SW480 (cell line): Measurements from ENCODE around the gene TBC1D2.
"Not testable (repeated sequence)": the region's sequence is repeated elsewhere in the genome, so short reads cannot be mapped to it uniquely, and the experiment has no call there.

Source experiments
- DNase-seq: peaks from one replicate; pipeline ENCODE4 v3.0.0-alpha.2; 2016; ENCODE audit warnings: low spot score

Gene TBC1D2

GRCh38 chr9:98272083-98272482 lies 16.6 kb upstream of the TBC1D2 start:
- DNase-seq = no peak

GRCh38 chr9:98271479-98271878 lies 16.0 kb upstream of the TBC1D2 start:
- DNase-seq = no peak

DNA sequence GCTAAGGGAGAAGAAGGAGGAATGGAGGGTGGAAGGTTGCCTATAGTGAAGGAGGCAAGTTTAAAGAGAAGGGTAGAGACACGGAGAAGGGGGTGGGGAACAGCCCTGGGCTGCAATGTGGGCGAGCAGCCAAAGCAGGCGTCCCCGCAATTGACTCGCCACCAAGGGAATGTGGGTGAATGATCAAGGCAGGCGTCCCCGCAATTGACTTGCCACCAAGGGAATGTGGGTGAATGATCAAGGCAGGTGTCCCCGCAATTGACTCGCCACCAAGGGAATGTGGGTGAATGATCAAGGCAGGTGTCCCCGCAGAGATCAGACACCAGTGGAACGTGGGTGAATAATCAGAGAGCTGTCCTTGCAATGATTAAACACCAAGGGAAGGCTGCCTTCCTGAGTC lies 14.8 kb upstream of the TBC1D2 start:
- not testable (repeated sequence) for DNase-seq

DNA sequence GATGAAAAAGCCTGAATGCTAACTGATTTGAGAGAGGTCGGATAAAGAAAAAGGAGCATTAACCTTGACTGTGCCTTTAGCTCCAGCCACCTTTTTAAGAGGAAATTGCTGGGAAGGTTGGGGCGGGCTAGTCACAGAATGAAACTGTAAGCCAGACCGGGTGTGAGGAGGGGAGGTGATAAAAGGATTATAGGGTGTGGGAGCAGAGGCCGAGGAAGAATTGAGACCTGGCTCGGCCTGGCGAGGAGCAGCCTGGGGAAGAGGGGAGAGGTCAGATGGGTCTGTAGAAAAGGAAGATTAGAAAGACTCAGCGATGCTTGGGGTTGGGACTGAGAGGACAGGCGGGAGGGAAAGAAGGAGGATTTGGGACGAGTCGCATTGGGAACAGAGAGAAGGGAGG lies 14.2 kb upstream of the TBC1D2 start:
- DNase-seq = not testable (repeated sequence)

GRCh38 chr9:98267556-98267955 lies 12.1 kb upstream of the TBC1D2 start:
- not testable (repeated sequence) for DNase-seq

DNA sequence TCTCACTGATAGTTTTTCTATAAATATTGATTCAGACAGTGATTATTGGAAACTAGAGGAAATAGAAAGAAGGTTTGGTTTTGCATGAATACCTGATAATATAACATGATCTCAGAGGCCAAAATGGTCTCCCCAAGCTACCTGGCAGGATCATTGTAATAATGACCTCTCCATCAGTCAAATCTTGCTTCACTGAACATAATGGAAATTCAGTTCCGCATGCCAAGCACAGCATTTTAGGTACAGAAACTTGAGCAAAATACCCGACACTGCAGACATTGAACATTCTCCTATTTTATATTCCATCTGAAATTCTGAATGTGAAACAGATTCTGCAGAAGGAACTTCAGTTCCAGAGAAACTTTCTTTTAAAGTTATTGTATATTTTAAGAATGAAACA lies 9.1 kb upstream of the TBC1D2 start:
- no peak for DNase-seq

DNA sequence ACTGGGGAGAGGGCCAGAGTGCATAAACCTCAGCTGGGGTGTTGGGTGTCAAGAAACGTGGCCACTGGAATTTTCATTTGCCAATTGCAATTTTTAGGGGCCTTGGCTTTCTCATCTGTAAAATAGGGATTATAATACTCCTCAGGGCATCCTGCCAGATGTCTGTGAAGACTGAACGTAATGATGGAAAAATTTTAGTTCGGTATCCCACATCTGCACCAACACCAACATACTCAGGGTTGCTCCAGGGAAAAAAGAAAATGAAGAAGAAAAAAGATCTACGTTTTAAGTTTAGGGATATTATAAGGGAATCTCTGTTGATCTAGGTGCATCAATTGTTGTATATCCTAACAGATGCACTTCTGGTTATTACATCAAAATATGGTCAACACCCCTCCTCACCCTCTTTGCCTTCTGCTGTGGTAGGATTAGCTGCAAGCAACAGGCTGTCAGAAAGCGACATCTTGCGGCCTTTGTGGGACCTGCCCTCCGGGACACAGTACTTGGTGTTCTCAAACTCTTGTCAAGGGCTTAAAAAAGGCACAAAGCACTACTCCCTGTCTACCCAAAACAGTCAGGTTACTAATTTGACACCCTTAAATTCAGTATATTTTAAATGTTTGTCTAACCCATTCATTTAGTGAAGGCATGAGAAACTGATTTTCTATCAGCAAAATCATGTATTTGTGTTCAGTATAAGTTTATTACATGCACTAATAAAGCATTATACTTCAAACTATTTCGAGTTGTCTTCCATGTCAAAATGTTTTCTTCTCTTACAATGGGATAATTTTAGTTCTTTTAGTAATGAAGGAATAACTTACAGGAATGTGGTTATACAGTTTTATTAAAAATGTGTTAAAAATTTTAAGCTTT lies 8.3 kb upstream of the TBC1D2 start:
- DNase-seq = peak; percentile 78

- DNase-seq = no peak
These were observed 7.6 kb upstream of the TBC1D2 start for GRCh38 chr9:98263080-98263479.

DNA sequence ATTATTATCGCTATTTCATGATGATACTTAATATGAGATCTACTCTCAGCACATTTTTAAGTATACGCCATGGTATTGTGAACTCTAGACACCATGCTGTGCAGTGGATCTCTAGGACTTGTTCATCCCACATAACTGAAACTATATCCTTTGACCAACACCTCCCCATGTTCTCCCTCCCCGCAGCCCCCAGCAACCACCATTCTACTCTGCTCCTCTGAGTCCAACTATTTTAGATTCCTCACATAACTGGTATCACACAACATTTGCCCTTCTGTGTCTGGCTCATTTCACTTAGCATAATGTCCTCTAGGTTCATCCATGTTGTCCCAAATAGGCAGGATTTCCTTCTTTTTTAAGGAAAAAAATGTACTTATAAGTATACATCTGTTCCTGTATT lies 6.6 kb upstream of the TBC1D2 start:
- DNase-seq = no peak

GRCh38 chr9:98260635-98261034 lies 5.2 kb upstream of the TBC1D2 start:
- DNase-seq = no peak

DNA sequence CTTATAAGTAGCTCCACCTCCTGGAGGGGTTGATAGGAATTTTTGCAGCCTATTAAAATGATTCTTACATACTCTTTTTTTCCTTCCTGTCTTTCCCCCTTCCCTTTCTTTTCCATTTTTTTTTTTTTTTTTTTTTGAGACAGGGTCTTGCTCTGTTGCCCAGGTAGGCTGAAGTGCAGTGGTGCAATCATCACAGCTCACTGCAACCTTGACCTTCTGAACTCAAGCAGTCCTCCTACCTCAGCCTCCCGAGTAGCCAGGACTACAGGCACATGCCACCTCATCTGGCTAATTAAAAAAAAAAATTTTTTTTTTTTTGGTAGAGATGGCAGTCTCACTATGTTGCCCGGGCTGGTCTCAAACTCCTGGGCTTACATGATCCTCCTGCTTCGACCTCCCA lies 4.3 kb upstream of the TBC1D2 start:
- DNase-seq = no peak

DNA sequence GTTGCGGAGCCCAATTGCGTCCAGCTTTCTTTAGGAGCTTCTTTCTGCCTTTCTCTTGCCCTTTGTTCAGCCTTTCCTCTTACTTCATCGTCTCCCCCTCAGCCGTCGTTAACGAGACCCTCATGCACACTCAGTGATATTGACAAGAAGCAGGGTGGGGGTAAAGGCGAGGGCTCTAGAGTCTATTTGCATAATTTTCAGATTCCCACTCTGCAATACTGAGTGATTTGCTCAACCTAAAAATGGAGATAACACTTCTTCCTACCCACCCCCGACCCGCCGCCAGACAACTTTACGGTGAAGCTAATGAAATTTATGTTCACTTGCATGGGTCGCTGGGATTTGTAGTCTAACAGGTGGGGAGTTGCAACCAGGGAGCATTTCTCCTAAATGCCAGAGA lies 1.3 kb upstream of the TBC1D2 start:
- DNase-seq = peak; percentile 39

- DNase-seq = peak; percentile 48
These were observed 330 bp downstream of the TBC1D2 start for GRCh38 chr9:98255061-98255577.

- no peak for DNase-seq
These were observed 1.0 kb downstream of the TBC1D2 start for GRCh38 chr9:98254228-98255060.

DNA sequence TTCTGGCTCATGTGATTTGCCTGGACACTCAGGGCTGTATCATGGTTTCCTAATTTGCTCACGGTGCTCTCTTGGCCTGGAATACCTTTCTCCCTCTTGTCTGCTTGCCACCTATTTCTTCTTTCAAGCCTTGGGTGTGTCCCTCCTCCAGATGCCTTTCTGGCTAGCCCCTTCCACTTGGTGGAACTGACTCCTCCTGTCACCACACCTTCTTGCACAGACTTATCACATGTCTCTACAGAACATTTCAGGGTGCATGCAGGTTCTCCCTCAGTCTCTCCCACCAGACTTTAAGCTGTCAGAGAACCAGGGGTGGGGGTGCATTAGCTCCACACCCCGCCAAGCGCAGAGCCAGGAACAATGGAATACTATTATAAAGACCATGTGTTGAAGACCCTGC lies 1.9 kb downstream of the TBC1D2 start:
- DNase-seq = no peak

DNA sequence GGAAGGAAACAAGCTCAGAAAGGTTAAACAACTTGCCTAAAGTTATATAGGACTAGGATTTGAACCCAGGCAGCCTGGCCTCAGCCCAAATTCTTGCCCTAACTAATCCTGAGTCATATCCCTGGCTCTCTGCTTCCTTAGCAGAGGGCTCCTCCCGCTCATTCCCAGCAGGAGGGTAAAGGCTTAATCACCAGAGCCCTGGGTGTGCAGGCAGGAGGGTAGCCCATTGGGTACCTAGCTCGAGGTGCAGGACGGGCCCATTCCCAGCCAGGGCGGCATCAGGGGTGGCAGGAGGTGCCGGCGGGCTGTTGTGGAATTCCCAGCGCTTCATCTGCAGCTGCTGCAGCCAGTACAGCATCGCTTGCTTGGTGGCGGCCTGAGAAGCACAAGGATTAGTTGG lies 3.9 kb downstream of the TBC1D2 start:
- no peak for DNase-seq

DNA sequence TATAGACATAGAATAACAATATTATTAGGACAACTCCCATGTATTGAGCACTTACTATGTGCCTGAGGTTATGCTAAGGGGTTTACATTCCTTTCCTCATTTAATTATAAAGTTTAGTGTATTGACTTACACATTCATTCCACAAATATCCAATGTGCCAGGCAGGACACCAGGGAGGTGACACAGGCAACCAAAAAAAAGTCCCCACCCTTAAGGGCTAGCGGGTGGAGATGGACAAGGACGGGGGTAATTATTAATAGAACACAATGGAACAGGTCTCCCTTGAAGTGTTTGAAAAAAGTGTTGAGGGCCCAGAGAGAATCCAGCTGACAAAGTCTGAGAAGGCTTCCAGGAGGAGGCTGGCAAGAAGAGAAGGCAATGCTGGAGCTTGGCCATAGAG lies 5.7 kb downstream of the TBC1D2 start:
- no peak for DNase-seq

DNA sequence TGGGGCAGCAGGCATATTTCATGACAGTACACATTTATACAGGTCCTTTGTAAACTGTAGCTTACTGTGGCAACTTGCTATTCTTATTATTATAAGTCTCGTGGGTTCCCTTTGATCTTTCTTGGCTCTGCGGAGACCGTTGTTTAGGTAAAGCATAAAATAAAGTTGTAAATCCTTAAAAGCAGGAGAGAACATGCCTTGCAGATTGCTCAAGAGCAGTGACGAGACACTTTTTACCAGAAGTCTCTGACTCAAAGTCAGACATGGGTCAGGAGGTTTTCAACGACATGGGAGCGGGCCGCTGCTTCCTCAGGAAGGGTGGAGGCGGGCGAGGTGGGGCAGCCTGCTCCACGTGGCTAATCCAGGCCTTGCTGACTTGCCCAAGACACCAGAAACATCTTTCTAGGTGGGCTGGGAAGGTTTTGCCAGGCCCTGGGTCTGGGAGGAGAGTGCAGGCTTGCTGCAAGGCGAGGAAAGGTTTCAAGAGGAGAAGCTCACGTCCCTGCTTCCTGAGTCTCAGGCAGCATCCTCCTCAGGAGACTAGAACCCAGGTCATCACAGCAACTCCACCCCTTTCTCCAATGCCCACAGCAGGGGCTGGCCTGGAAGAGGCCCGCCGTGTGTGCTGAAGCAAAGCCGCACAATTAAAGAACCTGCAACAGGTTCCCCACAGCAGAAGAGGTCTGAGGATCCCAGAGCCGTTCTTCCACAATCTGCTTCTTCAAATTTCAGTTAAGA lies 6.5 kb downstream of the TBC1D2 start:
- DNase-seq = peak; percentile 68

- DNase-seq = no peak
These were observed 7.4 kb downstream of the TBC1D2 start for GRCh38 chr9:98247831-98248657.

DNA sequence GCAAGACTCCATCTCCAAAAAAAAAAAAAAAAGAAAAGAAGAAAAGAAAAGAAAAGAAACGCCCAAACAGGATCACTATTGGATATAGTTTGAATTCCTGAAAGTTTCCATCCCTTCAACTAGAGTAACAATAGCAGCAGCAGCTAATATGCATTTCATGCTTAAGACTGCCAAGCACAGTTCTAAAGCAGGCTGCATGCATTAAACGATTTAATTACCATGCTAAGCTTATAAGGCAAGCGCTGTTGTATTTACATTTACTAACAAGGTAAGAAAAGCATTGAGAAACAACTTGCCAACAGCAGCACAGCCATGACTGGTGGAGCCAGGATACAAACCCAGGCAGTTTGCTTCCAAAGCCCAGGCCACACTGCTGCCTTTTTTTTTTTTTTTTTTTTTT lies 13.0 kb downstream of the TBC1D2 start:
- no peak for DNase-seq
